Smooth muscle cell (in vitro differentiated cells): ENCODE results near the gene GDF10. TPM values are rescaled to one million over a fixed set of nuclear protein-coding genes. Genes with fewer than 3 reads are reported as not detected.

ENCODE experiments used
- DNase-seq: peaks from one replicate; lab custom pipeline; 2025; ENCODE audit not compliant: unreplicated experiment; lab: John Stamatoyannopoulos, UW
- H2AFZ ChIP-seq: fragments of 200-600 bp; sonication (generic); 2 replicates; pipeline ENCODE4 v1.6.0; 2016; ENCODE audit warnings: antibody characterized with exemption, low read depth, mild to moderate bottlenecking
- H3F3A ChIP-seq: fragments of 200-600 bp; sonication (generic); 2 replicates; pipeline ENCODE4 v1.6.0; 2017; ENCODE audit warnings: antibody characterized with exemption, low read depth
- H3K27ac ChIP-seq: fragments of 200-600 bp; sonication (generic); 2 replicates; pipeline ENCODE4 v1.5.1; 2016; ENCODE audit warnings: low read depth, mild to moderate bottlenecking
- H3K27me3 ChIP-seq: fragments of 200-600 bp; sonication (generic); 2 replicates; pipeline ENCODE4 v1.6.1; 2016; ENCODE audit warnings: low read depth, mild to moderate bottlenecking
- H3K36me3 ChIP-seq: fragments of 200-600 bp; sonication (generic); 2 replicates; pipeline ENCODE4 v1.5.1; 2016; ENCODE audit warnings: low read depth
- H3K4me1 ChIP-seq: fragments of 200-600 bp; sonication (generic); 2 replicates; pipeline ENCODE4 v1.5.1; 2016; ENCODE audit warnings: low read depth
- H3K4me2 ChIP-seq: fragments of 200-600 bp; sonication (generic); 2 replicates; pipeline ENCODE4 v1.6.0; 2016; ENCODE audit warnings: mild to moderate bottlenecking
- H3K4me3 ChIP-seq: fragments of 200-600 bp; sonication (generic); 2 replicates; pipeline ENCODE4 v1.5.1; 2016; ENCODE audit warnings: mild to moderate bottlenecking
- H3K79me2 ChIP-seq: fragments of 200-600 bp; sonication (generic); 2 replicates; pipeline ENCODE4 v1.6.0; 2016; ENCODE audit warnings: low read depth, mild to moderate bottlenecking
- H3K9ac ChIP-seq: fragments of 200-600 bp; sonication (generic); 2 replicates; pipeline ENCODE4 v1.6.0; 2016; ENCODE audit warnings: low read depth
- H3K9me3 ChIP-seq: fragments of 200-600 bp; sonication (generic); replicated peaks from 2 replicates; pipeline ENCODE4 v1.5.1; 2016; ENCODE audit warnings: low read depth
- H4K20me1 ChIP-seq: fragments of 200-600 bp; sonication (generic); 2 replicates; pipeline ENCODE4 v1.6.0; 2016; ENCODE audit warnings: low read depth
- WGBS: methylation state at CpG from one replicate; pipeline ENCODE4 v1.1.7; 2016; ENCODE audit warnings: low lambda C conversion rate; 5-methylcytosine and 5-hydroxymethylcytosine counted together
- polyA plus RNA-seq: library from polyadenylated mRNA; unstranded; fragments of >200 nt; fragmentation: Nextera tagmentation; extraction: Ambion mirVana; gene quantifications from 2 replicates; pipeline ENCODE4 v1.2.1, GENCODE V29; 2016
- total RNA-seq: library from RNA; depleted of rRNA; stranded (reverse); fragments of >200 nt; gene quantifications from 2 replicates; pipeline ENCODE4 v1.2.3, GENCODE V29; 2014
- TF ChIP-seq, protein P1 (sequence below): fragments of 200-600 bp; sonication (generic); IDR thresholded peaks from 2 replicates; pipeline ENCODE4 v1.5.1; 2017; ENCODE audit warnings: borderline replicate concordance, mild to moderate bottlenecking, antibody characterized with exemption; ENCODE audit not compliant: insufficient read depth, poor library complexity, severe bottlenecking

GDF10 gene
- total and polyA plus RNA-seq, 2 experiments from 2014 or later: 0.58 to 1.5 TPM

DNA sequence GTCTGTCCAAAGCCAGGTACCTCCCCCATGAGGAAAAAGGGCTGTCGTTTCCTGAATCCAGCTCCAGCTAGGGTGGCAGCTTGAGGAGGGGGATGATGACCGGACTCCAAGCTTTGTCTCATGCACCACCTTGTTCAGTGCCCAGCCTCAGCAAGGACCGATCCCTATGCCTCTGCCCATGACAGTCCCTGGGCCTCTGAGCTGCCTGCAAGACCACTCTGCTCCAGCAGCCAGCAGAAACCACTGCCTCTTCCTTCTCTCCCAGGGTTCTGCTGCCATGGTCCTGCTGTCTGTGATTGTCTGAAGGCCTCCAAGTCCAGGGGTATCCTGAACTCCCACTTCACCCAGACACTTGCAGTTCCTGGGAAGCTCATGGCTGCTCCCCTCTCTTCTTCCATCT lies 21.3 kb upstream of the GDF10 start:
- Histone ChIP-seq H3K4me1 (peaks cover 6% of the 10 kb centered on the region), H3K4me2 (no peak overlapping the region), H3K27me3 (peaks cover 6% of the 10 kb centered on the region), H3K9me3 (peaks cover 4% of the 10 kb centered on the region), H3K9ac (no peak overlapping the region), H3K4me3 (no peak overlapping the region), H4K20me1 (no peaks in the 10 kb centered on the region), H2AFZ (no peak overlapping the region), H3K36me3 (no peaks in the 10 kb centered on the region), H3K79me2 (no peaks in the 10 kb centered on the region), H3F3A (no peaks in the 10 kb centered on the region), H3K27ac (no peak overlapping the region)
- DNase-seq: no peak
- TF ChIP-seq, protein P1, sequence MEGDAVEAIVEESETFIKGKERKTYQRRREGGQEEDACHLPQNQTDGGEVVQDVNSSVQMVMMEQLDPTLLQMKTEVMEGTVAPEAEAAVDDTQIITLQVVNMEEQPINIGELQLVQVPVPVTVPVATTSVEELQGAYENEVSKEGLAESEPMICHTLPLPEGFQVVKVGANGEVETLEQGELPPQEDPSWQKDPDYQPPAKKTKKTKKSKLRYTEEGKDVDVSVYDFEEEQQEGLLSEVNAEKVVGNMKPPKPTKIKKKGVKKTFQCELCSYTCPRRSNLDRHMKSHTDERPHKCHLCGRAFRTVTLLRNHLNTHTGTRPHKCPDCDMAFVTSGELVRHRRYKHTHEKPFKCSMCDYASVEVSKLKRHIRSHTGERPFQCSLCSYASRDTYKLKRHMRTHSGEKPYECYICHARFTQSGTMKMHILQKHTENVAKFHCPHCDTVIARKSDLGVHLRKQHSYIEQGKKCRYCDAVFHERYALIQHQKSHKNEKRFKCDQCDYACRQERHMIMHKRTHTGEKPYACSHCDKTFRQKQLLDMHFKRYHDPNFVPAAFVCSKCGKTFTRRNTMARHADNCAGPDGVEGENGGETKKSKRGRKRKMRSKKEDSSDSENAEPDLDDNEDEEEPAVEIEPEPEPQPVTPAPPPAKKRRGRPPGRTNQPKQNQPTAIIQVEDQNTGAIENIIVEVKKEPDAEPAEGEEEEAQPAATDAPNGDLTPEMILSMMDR: no peak
- WGBS: 96% methylated on average over 3 of the region's 3 CpGs

DNA sequence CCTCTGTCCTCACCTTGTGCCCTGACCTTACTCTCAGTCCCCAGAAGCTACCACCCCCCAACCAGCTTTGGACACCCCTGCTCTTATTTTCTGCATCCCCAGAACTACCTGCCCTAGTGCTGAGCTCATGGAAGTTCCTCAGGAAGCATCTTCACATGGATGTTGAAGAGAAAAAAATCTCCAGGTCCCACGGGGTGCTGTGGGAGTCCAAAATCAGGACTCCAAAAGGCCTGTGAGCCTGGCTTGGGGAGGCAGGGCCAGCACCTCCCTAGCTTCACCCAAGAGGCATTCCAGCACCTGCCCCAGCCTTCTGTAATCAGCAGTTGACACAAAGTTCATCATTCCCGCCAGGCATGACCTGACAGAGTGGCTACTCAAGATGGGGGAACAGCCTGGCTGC lies 20.7 kb upstream of the GDF10 start:
- H3K27ac ChIP-seq: no peak overlapping the region
- H3K9me3 ChIP-seq: peaks cover 4% of the 10 kb centered on the region
- TF ChIP-seq, protein P1: no peak
- H2AFZ ChIP-seq: no peak overlapping the region
- H3F3A ChIP-seq: no peaks in the 10 kb centered on the region
- WGBS: 87% methylated on average over 2 of the region's 2 CpGs
- H4K20me1 ChIP-seq: no peaks in the 10 kb centered on the region
- peaks cover 6% of the 10 kb centered on the region for H3K27me3 ChIP-seq
- no peak for DNase-seq
- H3K36me3 ChIP-seq: no peaks in the 10 kb centered on the region
- H3K4me3 ChIP-seq: no peak overlapping the region
- H3K9ac ChIP-seq: no peak overlapping the region
- H3K79me2 ChIP-seq: no peaks in the 10 kb centered on the region
- H3K4me2 ChIP-seq: no peak overlapping the region
- H3K4me1 ChIP-seq: peaks cover 6% of the 10 kb centered on the region

DNA sequence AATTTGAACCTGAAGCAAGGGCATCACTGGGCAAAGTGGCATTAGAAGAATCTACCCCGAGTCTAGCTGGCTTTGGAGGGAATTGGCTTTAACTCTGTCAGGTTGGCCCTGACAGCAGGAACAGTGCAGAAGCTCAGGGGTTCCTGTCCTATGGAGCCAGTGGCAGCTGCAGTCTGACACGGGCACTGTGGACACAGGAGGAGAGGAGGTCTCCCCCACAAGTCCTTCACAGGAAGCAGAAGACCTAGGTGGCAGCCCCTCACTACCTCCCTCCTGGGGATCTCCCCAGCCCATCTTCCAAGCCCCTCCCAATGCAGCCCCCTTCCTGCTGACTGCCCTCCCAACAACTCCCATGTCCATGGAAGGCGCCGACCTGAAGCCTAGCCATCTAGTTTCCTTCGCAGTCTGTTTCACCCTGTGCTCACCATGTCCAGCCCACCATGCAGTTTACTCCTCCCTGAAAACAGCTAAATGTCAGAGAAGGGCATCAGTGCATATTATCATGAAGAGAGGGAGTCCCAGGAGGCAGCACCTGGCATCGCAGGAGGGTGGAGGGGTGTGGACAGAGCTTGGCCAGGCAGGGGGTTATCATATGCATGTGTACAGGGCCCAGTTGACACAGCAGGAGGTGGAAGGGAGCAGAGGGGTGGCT lies 17.9 kb upstream of the GDF10 start:
- no peak for DNase-seq
- 89% methylated on average over 6 of the region's 6 CpGs for WGBS
- Histone ChIP-seq H4K20me1 (no peaks in the 10 kb centered on the region), H3K4me2 (no peak overlapping the region), H2AFZ (no peak overlapping the region), H3K36me3 (no peaks in the 10 kb centered on the region), H3K27ac (no peak overlapping the region), H3K79me2 (no peaks in the 10 kb centered on the region), H3K27me3 (peaks cover 14% of the 10 kb centered on the region), H3K9ac (no peak overlapping the region), H3K4me1 (no peaks in the 10 kb centered on the region), H3K9me3 (no peaks in the 10 kb centered on the region), H3F3A (no peaks in the 10 kb centered on the region), H3K4me3 (no peak overlapping the region)
- TF ChIP-seq, protein P1: no peak

DNA sequence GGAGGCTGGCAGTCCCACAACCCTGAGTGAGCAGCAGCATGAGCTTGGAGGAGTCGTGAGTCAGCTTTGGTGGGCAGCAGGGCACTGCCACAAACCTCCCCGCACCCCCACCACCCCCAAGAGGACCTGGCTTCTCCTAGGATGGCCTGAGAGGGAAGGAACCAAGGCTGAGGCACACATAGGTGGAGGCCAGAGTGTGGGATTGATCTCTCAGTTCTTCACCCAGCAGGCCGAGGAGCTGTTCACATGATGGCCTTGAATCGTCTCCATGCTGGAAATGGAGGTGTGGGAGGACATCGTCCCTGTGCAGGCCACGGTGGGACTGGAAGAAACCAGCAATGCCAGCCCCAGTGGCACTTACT lies 17.4 kb upstream of the GDF10 start:
- 95% methylated on average over 6 of the region's 6 CpGs for WGBS
- no peak overlapping the region for H3K27ac ChIP-seq
- no peaks in the 10 kb centered on the region for H3F3A ChIP-seq
- H3K4me3 ChIP-seq: no peak overlapping the region
- no peak for DNase-seq
- no peak overlapping the region for H3K4me2 ChIP-seq
- H3K9ac ChIP-seq: no peak overlapping the region
- TF ChIP-seq, protein P1: no peak
- H3K9me3 ChIP-seq: no peaks in the 10 kb centered on the region
- H3K36me3 ChIP-seq: no peaks in the 10 kb centered on the region
- H3K79me2 ChIP-seq: no peaks in the 10 kb centered on the region
- no peaks in the 10 kb centered on the region for H3K4me1 ChIP-seq
- no peaks in the 10 kb centered on the region for H4K20me1 ChIP-seq
- peaks cover 14% of the 10 kb centered on the region for H3K27me3 ChIP-seq
- H2AFZ ChIP-seq: no peak overlapping the region
